ENCODE measurements around the gene CECR2.
"Not testable (repeated sequence)": the region's sequence is repeated elsewhere in the genome, so short reads cannot be mapped to it uniquely, and the experiment has no call there.

Gene CECR2

GRCh38 chr22:17562906-17563870 lies 193.9 kb downstream of the CECR2 start, which contains the start of gene SLC25A18:
Gene SLC25A18 (plus strand): TSS chr22:17563498. CDS start chr22:17579945, 16,447 bp downstream.
- Histone ChIP-seq H4K91ac (ENCODE audit: low read depth, low read length) (no peak within 1 kb of the TSS), H4K8ac (ENCODE audit: low read depth, low read length) (no peak within 1 kb of the TSS), H3K4me3 (ENCODE audit: low read depth, low read length) (no peak within 1 kb of the TSS), H3K27me3 (ENCODE audit: insufficient read depth, low read length) (no peaks in the 10 kb centered on the region), H2AK5ac (ENCODE audit: low read length) (no peak within 1 kb of the TSS), H3K18ac (ENCODE audit: low read length) (no peak within 1 kb of the TSS), H3K9me3 (ENCODE audit: insufficient read depth, low read depth, low read length) (no peaks in the 10 kb centered on the region), H3K79me2 (ENCODE audit: control insufficient read depth, insufficient read depth, low read length, poor library complexity) (peaks cover 3% of the 10 kb centered on the region), H3K9ac (ENCODE audit: low read length) (no peak within 1 kb of the TSS), H3K27ac (ENCODE audit: low read depth, low read length) (no peak within 1 kb of the TSS), H2BK120ac (ENCODE audit: insufficient read depth, low read length, poor library complexity) (peak within 1 kb of the TSS; percentile 50), H3K36me3 (ENCODE audit: control insufficient read depth in 1 of 2, insufficient read depth in 2 of 2, low read length in 2 of 2) (peaks cover 0 to 2% of the 10 kb centered on the region in 2 experiments), H3K23ac (ENCODE audit: low read length) (no peak within 1 kb of the TSS), H2AFZ (ENCODE audit: insufficient read depth, low read length, poor library complexity) (peak within 1 kb of the TSS; percentile 23), H3K4ac (ENCODE audit: low read depth, low read length) (no peak within 1 kb of the TSS), H2BK12ac (ENCODE audit: low read length) (no peak within 1 kb of the TSS), H3K79me1 (ENCODE audit: low read length) (peaks cover 2% of the 10 kb centered on the region), H3K4me2 (ENCODE audit: low read length) (no peak within 1 kb of the TSS), H3K4me1 (ENCODE audit: control insufficient read depth in 1 of 2, insufficient read depth in 2 of 2, low read length in 2 of 2) (peaks cover 3 to 4% of the 10 kb centered on the region in 2 experiments), H3K14ac (ENCODE audit: low read length) (no peak within 1 kb of the TSS), H4K12ac (ENCODE audit: low read depth, low read length) (peak within 1 kb of the TSS; percentile 22), H2BK5ac (ENCODE audit: low read depth, low read length, poor library complexity) (no peak within 1 kb of the TSS)
- WGBS (ENCODE audit: extremely low coverage, insufficient coverage, insufficient read length): no CpG with 5 or more reads among the region's 17 CpGs
- DNase-seq: peak in 1 of 2 donors; percentile 53

GRCh38 chr22:17563936-17564391 lies 194.7 kb downstream of the CECR2 start:
- no peak overlapping the region for H2BK120ac ChIP-seq (ENCODE audit: insufficient read depth, low read length, poor library complexity)
- H4K8ac ChIP-seq (ENCODE audit: low read depth, low read length): no peak overlapping the region
- no peak overlapping the region for H3K9ac ChIP-seq (ENCODE audit: low read length)
- peaks cover 3% of the 10 kb centered on the region for H3K79me2 ChIP-seq (ENCODE audit: control insufficient read depth, insufficient read depth, low read length, poor library complexity)
- peaks cover 2% of the 10 kb centered on the region for H3K79me1 ChIP-seq (ENCODE audit: low read length)
- no peak overlapping the region for H3K27ac ChIP-seq (ENCODE audit: low read depth, low read length)
- H3K23ac ChIP-seq (ENCODE audit: low read length): no peak overlapping the region
- no peak overlapping the region for H3K4ac ChIP-seq (ENCODE audit: low read depth, low read length)
- DNase-seq: no peak
- H3K4me2 ChIP-seq (ENCODE audit: low read length): no peak overlapping the region
- WGBS (ENCODE audit: extremely low coverage, insufficient coverage, insufficient read length): no CpG with 5 or more reads among the region's 11 CpGs
- H3K4me3 ChIP-seq (ENCODE audit: low read depth, low read length): no peak overlapping the region
- H2BK12ac ChIP-seq (ENCODE audit: low read length): no peak overlapping the region
- no peak overlapping the region for H2AFZ ChIP-seq (ENCODE audit: insufficient read depth, low read length, poor library complexity)
- H3K27me3 ChIP-seq (ENCODE audit: insufficient read depth, low read length): no peaks in the 10 kb centered on the region
- H2BK5ac ChIP-seq (ENCODE audit: low read depth, low read length, poor library complexity): no peak overlapping the region
- H3K36me3 ChIP-seq (ENCODE audit: control insufficient read depth in 1 of 2, insufficient read depth in 2 of 2, low read length in 2 of 2): peaks cover 0 to 2% of the 10 kb centered on the region in 2 experiments
- H3K18ac ChIP-seq (ENCODE audit: low read length): no peak overlapping the region
- H3K4me1 ChIP-seq (ENCODE audit: control insufficient read depth in 1 of 2, insufficient read depth in 2 of 2, low read length in 2 of 2): peaks cover 3 to 4% of the 10 kb centered on the region in 2 experiments
- no peak overlapping the region for H3K14ac ChIP-seq (ENCODE audit: low read length)
- no peak overlapping the region for H4K12ac ChIP-seq (ENCODE audit: low read depth, low read length)
- no peaks in the 10 kb centered on the region for H3K9me3 ChIP-seq (ENCODE audit: insufficient read depth, low read depth, low read length)
- no peak overlapping the region for H2AK5ac ChIP-seq (ENCODE audit: low read length)
- no peak overlapping the region for H4K91ac ChIP-seq (ENCODE audit: low read depth, low read length)

DNA sequence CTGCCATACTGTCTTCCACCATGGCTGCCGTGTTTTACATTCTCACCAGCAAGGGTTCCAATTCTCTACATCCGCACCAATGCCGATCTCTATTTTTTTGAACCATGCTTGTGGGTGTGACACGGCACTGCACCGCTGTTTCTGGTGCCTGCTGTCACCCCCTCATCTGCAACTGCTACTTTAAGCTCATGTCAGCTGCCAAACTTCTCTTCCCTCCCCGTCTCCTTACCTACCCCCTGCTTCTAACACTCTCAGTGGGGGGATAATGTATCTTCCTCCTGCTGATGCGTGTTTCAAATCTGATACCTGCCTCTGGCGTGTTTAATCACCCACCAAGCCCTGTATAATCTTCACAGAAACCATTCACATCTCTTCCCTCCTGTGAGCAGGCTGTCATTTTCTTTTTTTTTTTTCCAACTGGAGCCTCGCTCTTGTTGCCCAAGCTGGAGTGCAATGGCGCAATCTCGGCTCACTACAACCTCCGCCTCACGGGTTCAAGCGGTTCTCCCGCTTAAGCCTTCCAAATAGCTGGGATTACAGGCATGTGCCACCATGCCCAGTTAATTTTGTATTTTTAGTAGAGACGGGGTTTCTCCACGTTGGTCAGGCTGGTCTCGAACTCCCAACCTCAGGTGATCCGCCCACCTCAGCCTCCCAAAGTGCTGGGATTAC lies 196.9 kb downstream of the CECR2 start:
- H3K79me1 ChIP-seq (ENCODE audit: low read length); H4K91ac ChIP-seq (ENCODE audit: low read depth, low read length); H3K79me2 ChIP-seq (ENCODE audit: control insufficient read depth, insufficient read depth, low read length, poor library complexity); H3K4me2 ChIP-seq (ENCODE audit: low read length); H2AK5ac ChIP-seq (ENCODE audit: low read length); H3K36me3 ChIP-seq (ENCODE audit: control insufficient read depth in 1 of 2, insufficient read depth in 2 of 2, low read length in 2 of 2); H2AFZ ChIP-seq (ENCODE audit: insufficient read depth, low read length, poor library complexity); H4K8ac ChIP-seq (ENCODE audit: low read depth, low read length); H2BK5ac ChIP-seq (ENCODE audit: low read depth, low read length, poor library complexity); H3K9me3 ChIP-seq (ENCODE audit: insufficient read depth, low read depth, low read length); H3K27me3 ChIP-seq (ENCODE audit: insufficient read depth, low read length); H3K4me3 ChIP-seq (ENCODE audit: low read depth, low read length); H3K18ac ChIP-seq (ENCODE audit: low read length); H3K4ac ChIP-seq (ENCODE audit: low read depth, low read length); H3K23ac ChIP-seq (ENCODE audit: low read length); H4K12ac ChIP-seq (ENCODE audit: low read depth, low read length); H3K9ac ChIP-seq (ENCODE audit: low read length); H3K27ac ChIP-seq (ENCODE audit: low read depth, low read length); H3K14ac ChIP-seq (ENCODE audit: low read length); DNase-seq: not testable (repeated sequence)
- Histone ChIP-seq H3K4me1 (ENCODE audit: control insufficient read depth in 1 of 2, insufficient read depth in 2 of 2, low read length in 2 of 2) (peaks cover 9 to 20% of the 10 kb centered on the region in 2 experiments), H2BK12ac (ENCODE audit: low read length) (peak overlapping the region; percentile 32), H2BK120ac (ENCODE audit: insufficient read depth, low read length, poor library complexity) (peak overlapping the region; percentile 17)
- WGBS (ENCODE audit: extremely low coverage, insufficient coverage, insufficient read length): no CpG with 5 or more reads among the region's 19 CpGs

GRCh38 chr22:17566776-17567175 lies 197.5 kb downstream of the CECR2 start:
- Histone ChIP-seq H3K14ac (ENCODE audit: low read length) (no peak overlapping the region), H3K18ac (ENCODE audit: low read length) (no peak overlapping the region), H3K23ac (ENCODE audit: low read length) (no peak overlapping the region), H3K4ac (ENCODE audit: low read depth, low read length) (no peak overlapping the region), H3K36me3 (ENCODE audit: control insufficient read depth in 1 of 2, insufficient read depth in 2 of 2, low read length in 2 of 2) (peaks cover 0 to 2% of the 10 kb centered on the region in 2 experiments), H3K27me3 (ENCODE audit: insufficient read depth, low read length) (no peaks in the 10 kb centered on the region), H2AK5ac (ENCODE audit: low read length) (no peak overlapping the region), H3K9me3 (ENCODE audit: insufficient read depth, low read depth, low read length) (no peaks in the 10 kb centered on the region), H3K9ac (ENCODE audit: low read length) (no peak overlapping the region), H2AFZ (ENCODE audit: insufficient read depth, low read length, poor library complexity) (no peak overlapping the region), H3K79me2 (ENCODE audit: control insufficient read depth, insufficient read depth, low read length, poor library complexity) (peaks cover 3% of the 10 kb centered on the region), H4K91ac (ENCODE audit: low read depth, low read length) (no peak overlapping the region), H3K4me2 (ENCODE audit: low read length) (no peak overlapping the region), H3K4me3 (ENCODE audit: low read depth, low read length) (no peak overlapping the region), H3K27ac (ENCODE audit: low read depth, low read length) (no peak overlapping the region), H2BK12ac (ENCODE audit: low read length) (no peak overlapping the region), H2BK120ac (ENCODE audit: insufficient read depth, low read length, poor library complexity) (no peak overlapping the region), H4K12ac (ENCODE audit: low read depth, low read length) (no peak overlapping the region), H4K8ac (ENCODE audit: low read depth, low read length) (no peak overlapping the region), H3K4me1 (ENCODE audit: control insufficient read depth in 1 of 2, insufficient read depth in 2 of 2, low read length in 2 of 2) (peaks cover 15 to 23% of the 10 kb centered on the region in 2 experiments), H3K79me1 (ENCODE audit: low read length) (peaks cover 2% of the 10 kb centered on the region), H2BK5ac (ENCODE audit: low read depth, low read length, poor library complexity) (no peak overlapping the region)
- no peak for DNase-seq
- WGBS (ENCODE audit: extremely low coverage, insufficient coverage, insufficient read length): no CpG with 5 or more reads among the region's 10 CpGs
